IMR-90 (cell line): ENCODE data around the gene ADD1. TPM values are rescaled to one million over a fixed set of nuclear protein-coding genes. Genes with fewer than 3 reads are reported as not detected.

Source experiments
- ATAC-seq: fragments of 200-7000 bp; cut with Tn5 transposase; 2 replicates; pipeline ENCODE4 v1.9.1; 2020; ENCODE audit warnings: low read depth, mild to moderate bottlenecking, moderate library complexity
- BruUV-seq: library from RNA; stranded (reverse); fragments of 400-500 nt; replicated peaks from 2 replicates; lab custom pipeline; 2021; lab: Mats Ljungman, UMichigan
- CTCF ChIA-PET: fragments of 300-600 bp; formaldehyde crosslinking; extraction: SDS; loops from one replicate; lab custom pipeline; 2021; ENCODE audit warnings: antibody characterized with exemption; lab: Yijun Ruan, JAX
- POLR2A ChIA-PET: fragments of 300-600 bp; sonication (Branson Sonifier 250); formaldehyde crosslinking; loops from one replicate; lab custom pipeline; 2022; ENCODE audit warnings: antibody characterized with exemption; ENCODE audit not compliant: unreplicated experiment; lab: Charles Lee
- DNase-seq: peaks from one replicate; pipeline ENCODE4 v3.0.0; 2013
- H2AFZ ChIP-seq: replicated peaks from 2 replicates; pipeline ENCODE3; 2013; ENCODE audit warnings: low read length, mild to moderate bottlenecking; ENCODE audit not compliant: poor library complexity
- H2AK5ac ChIP-seq: 2 replicates; pipeline ENCODE4 v1.6.1; 2013; ENCODE audit warnings: low read depth, low read length, inconsistent platforms
- H2AK9ac ChIP-seq: replicated peaks from 2 replicates; pipeline ENCODE3; 2013; ENCODE audit warnings: mild to moderate bottlenecking, low read depth, low read length, moderate library complexity; ENCODE audit not compliant: poor library complexity
- H2BK120ac ChIP-seq: 2 replicates; pipeline ENCODE4 v1.6.1; 2013; ENCODE audit warnings: low read depth, low read length, inconsistent platforms
- H2BK15ac ChIP-seq: 3 replicates; pipeline ENCODE4 v1.6.1; 2013; ENCODE audit warnings: low read depth, low read length, inconsistent platforms
- H2BK20ac ChIP-seq: 2 replicates; pipeline ENCODE4 v1.6.1; 2013; ENCODE audit warnings: low read depth, mild to moderate bottlenecking, inconsistent platforms, low read length, moderate library complexity
- H2BK5ac ChIP-seq: 2 replicates; pipeline ENCODE4 v1.6.1; 2013; ENCODE audit warnings: mild to moderate bottlenecking, low read depth, low read length, inconsistent platforms; ENCODE audit not compliant: poor library complexity, severe bottlenecking
- H3K14ac ChIP-seq: replicated peaks from 2 replicates; pipeline ENCODE4 v1.6.1; 2013; ENCODE audit warnings: low read depth, low read length, inconsistent platforms
- H3K18ac ChIP-seq: 2 replicates; pipeline ENCODE4 v1.6.1; 2013; ENCODE audit warnings: low read depth, low read length, control low read depth
- H3K23ac ChIP-seq: 2 replicates; pipeline ENCODE4 v1.6.1; 2013; ENCODE audit warnings: low read depth, low read length, inconsistent platforms
- H3K27ac ChIP-seq: 2 replicates; pipeline ENCODE4 v1.5.1; 2013; ENCODE audit warnings: mild to moderate bottlenecking, control low read depth, low read length; ENCODE audit not compliant: insufficient read depth
- H3K27me3 ChIP-seq: 2 replicates; pipeline ENCODE4 v1.6.1; 2013; ENCODE audit warnings: low read length; ENCODE audit not compliant: control insufficient read depth, insufficient read depth
- H3K36me3 ChIP-seq: 2 replicates; pipeline ENCODE4 v1.6.1; 2013; ENCODE audit warnings: low read length, mixed read lengths; ENCODE audit not compliant: control insufficient read depth, insufficient read depth
- H3K4ac ChIP-seq: 2 replicates; pipeline ENCODE4 v1.6.1; 2013; ENCODE audit warnings: low read depth, low read length, inconsistent platforms
- H3K4me1 ChIP-seq: 2 replicates; pipeline ENCODE4 v1.6.1; 2013; ENCODE audit warnings: low read length, mixed read lengths; ENCODE audit not compliant: control insufficient read depth, insufficient read depth
- H3K4me2 ChIP-seq: 2 replicates; pipeline ENCODE4 v1.6.1; 2013; ENCODE audit warnings: low read depth, mild to moderate bottlenecking, control low read depth, low read length, moderate library complexity
- H3K4me3 ChIP-seq: 2 replicates; pipeline ENCODE4 v1.5.1; 2013; ENCODE audit warnings: low read depth, mild to moderate bottlenecking, control low read depth, low read length, moderate library complexity; ENCODE audit not compliant: insufficient read depth
- H3K56ac ChIP-seq: 2 replicates; pipeline ENCODE4 v1.6.1; 2013; ENCODE audit warnings: low read length, inconsistent platforms; ENCODE audit not compliant: insufficient read depth; ENCODE audit errors: extremely low read depth
- H3K79me1 ChIP-seq, 2 experiments: 2 replicates each; pipeline ENCODE4 v1.6.1; 2013; ENCODE audit warnings: low read length in 2 of 2, inconsistent platforms in 1 of 2, low read depth in 1 of 2
- H3K9ac ChIP-seq: 2 replicates; pipeline ENCODE4 v1.6.1; 2013; ENCODE audit warnings: low read depth, low read length, control low read depth
- H3K9me1 ChIP-seq: 2 replicates; pipeline ENCODE4 v1.6.1; 2013; ENCODE audit warnings: low read length, inconsistent platforms; ENCODE audit not compliant: insufficient read depth
- H3K9me3 ChIP-seq: 2 replicates; pipeline ENCODE4 v1.6.1; 2013; ENCODE audit warnings: low read length; ENCODE audit not compliant: control insufficient read depth, insufficient read depth
- H4K20me1 ChIP-seq: 2 replicates; pipeline ENCODE4 v1.6.1; 2013; ENCODE audit warnings: low read length, inconsistent platforms; ENCODE audit not compliant: insufficient read depth
- H4K5ac ChIP-seq: 2 replicates; pipeline ENCODE4 v1.6.1; 2013; ENCODE audit warnings: mild to moderate bottlenecking, low read depth, low read length, control low read depth
- H4K8ac ChIP-seq, 2 experiments: 2 replicates each; pipeline ENCODE4 v1.6.1; 2013; ENCODE audit warnings: low read depth in 2 of 2, low read length in 2 of 2, control low read depth in 1 of 2, inconsistent platforms in 1 of 2
- H4K91ac ChIP-seq: 2 replicates; pipeline ENCODE4 v1.6.1; 2013; ENCODE audit warnings: low read depth, low read length, inconsistent platforms; ENCODE audit not compliant: insufficient read depth
- BHLHE40 ChIP-seq: fragments of 150-350 bp; IDR thresholded peaks from 2 replicates; pipeline ENCODE4 v1.6.1; 2016; ENCODE audit warnings: mild to moderate bottlenecking, low read depth, low read length
- CEBPB ChIP-seq: IDR thresholded peaks from 2 replicates; pipeline ENCODE4 v1.6.1; 2012; ENCODE audit warnings: low read depth, low read length, improper control_type of control experiment
- CHD1 ChIP-seq: IDR thresholded peaks from 2 replicates; pipeline ENCODE4 v1.6.1; 2012; ENCODE audit warnings: low read depth, low read length, improper control_type of control experiment
- CTCF ChIP-seq: conservative IDR thresholded peaks from 2 replicates; pipeline ENCODE4 v1.5.1; 2012; ENCODE audit warnings: mild to moderate bottlenecking, low read depth, low read length, improper control_type of control experiment
- ELK1 ChIP-seq: fragments of 150-350 bp; IDR thresholded peaks from 2 replicates; pipeline ENCODE4 v1.6.1; 2016; ENCODE audit warnings: low read depth, mild to moderate bottlenecking, low read length, moderate library complexity, borderline replicate concordance
- FOS ChIP-seq: fragments of 150-350 bp; IDR thresholded peaks from 2 replicates; pipeline ENCODE4 v1.6.1; 2016; ENCODE audit warnings: low read depth, low read length
- MAFK ChIP-seq: IDR thresholded peaks from 2 replicates; pipeline ENCODE4 v1.6.1; 2012; ENCODE audit warnings: low read depth, low read length, improper control_type of control experiment
- MAZ ChIP-seq: IDR thresholded peaks from 2 replicates; pipeline ENCODE4 v1.6.1; 2012; ENCODE audit warnings: low read depth, mild to moderate bottlenecking, low read length, improper control_type of control experiment, moderate library complexity, borderline replicate concordance
- MXI1 ChIP-seq: IDR thresholded peaks from 2 replicates; pipeline ENCODE4 v1.6.1; 2012; ENCODE audit warnings: low read depth, mild to moderate bottlenecking, low read length, moderate library complexity, borderline replicate concordance
- NFE2L2 ChIP-seq: fragments of 150-350 bp; IDR thresholded peaks from 2 replicates; pipeline ENCODE4 v1.6.1; 2016; ENCODE audit warnings: low read depth, mild to moderate bottlenecking, low read length
- POLR2A ChIP-seq: IDR thresholded peaks from 2 replicates; pipeline ENCODE4 v1.6.1; 2012; ENCODE audit warnings: mild to moderate bottlenecking, low read depth, low read length
- RAD21 ChIP-seq: IDR thresholded peaks from 2 replicates; pipeline ENCODE4 v1.6.1; 2012; ENCODE audit warnings: low read length, improper control_type of control experiment
- RCOR1 ChIP-seq: IDR thresholded peaks from 2 replicates; pipeline ENCODE4 v1.6.1; 2012; ENCODE audit warnings: mild to moderate bottlenecking, low read length, improper control_type of control experiment; ENCODE audit not compliant: insufficient replicate concordance
- RFX5 ChIP-seq: IDR thresholded peaks from 2 replicates; pipeline ENCODE4 v1.8.0; 2012; ENCODE audit warnings: low read depth, mild to moderate bottlenecking, low read length, moderate library complexity
- SMC3 ChIP-seq: fragments of 150-350 bp; IDR thresholded peaks from 2 replicates; pipeline ENCODE4 v1.6.1; 2016; ENCODE audit warnings: low read depth, mild to moderate bottlenecking, antibody characterized with exemption, low read length, moderate library complexity
- USF2 ChIP-seq: fragments of 150-350 bp; IDR thresholded peaks from 2 replicates; pipeline ENCODE4 v1.6.1; 2017; ENCODE audit warnings: mild to moderate bottlenecking, antibody characterized with exemption, low read length, low read depth
- WGBS, 2 experiments: methylation state at CpG; one replicate each; pipeline versions ENCODE4 v1.1.5 to v1.1.7; 2013; ENCODE audit warnings: missing lambda C conversion rate in 2 of 2; ENCODE audit not compliant: insufficient read length in 1 of 2; ENCODE audit errors: extremely low coverage in 2 of 2; 5-methylcytosine and 5-hydroxymethylcytosine counted together
- dilution Hi-C: fragments of 300-500 bp; cut with HindIII; formaldehyde crosslinking; loops from one replicate; pipeline ENCODE4 v1.14.3; 2018; ENCODE audit warnings: low sequenced_read_pairs; ENCODE audit not compliant: unreplicated experiment
- in situ Hi-C: fragments of 300-500 bp; cut with MboI; formaldehyde crosslinking; loops from 3 replicates; pipeline ENCODE4 v1.14.3; 2019; ENCODE audit warnings: low sequenced_read_pairs, inconsistent platforms, mixed read lengths
- intact Hi-C: fragments of 100-400 bp; cut with micrococcal nuclease; formaldehyde crosslinking; loops from 2 replicates; pipeline ENCODE4 v1.10.0; 2022
- polyA plus RNA-seq, 3 experiments: library from polyadenylated mRNA; depleted of rRNA; stranded (reverse); fragments of >200 nt; gene quantifications; 2 replicates each; pipeline ENCODE4 v1.2.3, GENCODE V29; 2012; ENCODE audit warnings: low replicate concordance in 1 of 3
- total RNA-seq: library from RNA; depleted of rRNA; stranded (reverse); fragments of >200 nt; gene quantifications from 2 replicates; pipeline ENCODE4 v1.2.3, GENCODE V29; 2012

Gene ADD1
- total and polyA plus RNA-seq, 2 of the 4 experiments (the other 2 are of a cell fraction): 122 to 215 TPM

GRCh38 chr4:2923668-2924173 lies 80.1 kb downstream of the ADD1 start:
- CTCF ChIA-PET: no interaction called here

More at GRCh38 chr4:2923668-2924173, 80.1 kb downstream of the ADD1 start:
- Histone ChIP-seq H4K8ac (peak overlapping the region in 1 of 2 experiments; percentile 23; a peak in 1 of 4 replicates), H3K36me3 (peaks cover 55% of the 10 kb centered on the region), H2BK5ac (no peak overlapping the region), H3K27me3 (no peaks in the 10 kb centered on the region), H3K23ac (no peak overlapping the region), H4K5ac (no peak overlapping the region), H3K4me2 (no peak overlapping the region), H3K4me3 (no peak overlapping the region), H3K4ac (no peak overlapping the region), H3K18ac (no peak overlapping the region), H2AFZ (no peak overlapping the region), H2AK5ac (0 out of 2 replicates have a peak overlapping the region, but pooled peaks have one; percentile 15), H3K56ac (no peak overlapping the region), H2BK20ac (no peak overlapping the region), H4K20me1 (peaks cover 18% of the 10 kb centered on the region; the same call in 1 of the 2 replicates), H4K91ac (peak overlapping the region; percentile 13; the same call in 1 of the 2 replicates), H3K9ac (no peak overlapping the region), H2BK120ac (no peak overlapping the region), H3K27ac (no peak overlapping the region), H3K14ac (no peak overlapping the region), H2AK9ac (no peak overlapping the region), H3K79me1 (peaks cover 14 to 56% of the 10 kb centered on the region in 2 experiments), H2BK15ac (no peak overlapping the region; the same call in 2 of the 3 replicates), H3K4me1 (peaks cover 4% of the 10 kb centered on the region; the same call in 1 of the 2 replicates), H3K9me1 (peaks cover 12% of the 10 kb centered on the region; the same call in 1 of the 2 replicates), H3K9me3 (no peaks in the 10 kb centered on the region)
- in situ Hi-C loops: no loop called here
- POLR2A ChIA-PET: no interaction called here
- intact Hi-C loops: no loop called here
- dilution Hi-C loops: no loop called here
- TF ChIP-seq BHLHE40 (no peak), MXI1 (no peak), RAD21 (no peak), ELK1 (no peak), USF2 (no peak), CEBPB (no peak), RCOR1 (no peak), POLR2A (no peak), CHD1 (no peak), MAZ (no peak), MAFK (no peak), CTCF (no peak), NFE2L2 (no peak), SMC3 (no peak), FOS (no peak), RFX5 (no peak)
- no TSS peak for BruUV-seq
- ATAC-seq: no peak
- no peak for DNase-seq
- WGBS, 2 experiments: 100% methylated on average over 1 of the region's 16 CpGs; no CpG with 5 or more reads in 1 of the 2 experiments
